GM19463 (cell line): ENCODE data around the gene BOLA2B.
"Not testable (repeated sequence)": the region's sequence is repeated elsewhere in the genome, so short reads cannot be mapped to it uniquely, and the experiment has no call there.

Source experiments
- ATAC-seq: cut with Tn5 transposase; IDR thresholded peaks from one replicate; pipeline ENCODE4 v1.9.1; 2021; ENCODE audit warnings: mild to moderate bottlenecking, moderate library complexity; ENCODE audit not compliant: unreplicated experiment

Gene BOLA2B

DNA sequence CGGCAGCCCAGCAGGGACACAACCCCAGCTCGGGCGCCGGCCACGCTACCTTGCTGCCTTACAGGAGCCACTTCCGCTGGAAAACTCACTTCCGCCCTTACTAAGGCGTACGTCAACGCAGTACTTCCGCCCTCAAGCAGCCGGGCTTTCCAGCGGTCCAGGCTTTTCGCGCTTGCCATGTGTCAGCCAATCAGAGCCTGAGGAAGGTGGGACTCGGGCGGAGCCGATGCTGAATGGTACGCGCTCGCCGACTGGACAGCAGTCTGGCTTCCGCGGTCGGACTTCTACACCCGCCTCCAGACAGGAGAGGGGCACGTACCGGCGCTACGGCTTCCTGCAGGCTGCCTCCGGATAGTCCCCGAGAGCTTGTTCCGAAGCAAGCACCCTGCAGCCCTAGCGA lies at the start of gene BOLA2B, which contains the start of gene SLX1A:
Gene BOLA2B, minus strand, starts transcription at position 52 of the 400 bp plus-strand sequence. CDS start 71 bp downstream, outside the sequence.
Gene SLX1A, plus strand, starts transcription at position 261 of the 400 bp plus-strand sequence. CDS start 210 bp downstream, outside the sequence.
- ATAC-seq = peak; percentile 86

DNA sequence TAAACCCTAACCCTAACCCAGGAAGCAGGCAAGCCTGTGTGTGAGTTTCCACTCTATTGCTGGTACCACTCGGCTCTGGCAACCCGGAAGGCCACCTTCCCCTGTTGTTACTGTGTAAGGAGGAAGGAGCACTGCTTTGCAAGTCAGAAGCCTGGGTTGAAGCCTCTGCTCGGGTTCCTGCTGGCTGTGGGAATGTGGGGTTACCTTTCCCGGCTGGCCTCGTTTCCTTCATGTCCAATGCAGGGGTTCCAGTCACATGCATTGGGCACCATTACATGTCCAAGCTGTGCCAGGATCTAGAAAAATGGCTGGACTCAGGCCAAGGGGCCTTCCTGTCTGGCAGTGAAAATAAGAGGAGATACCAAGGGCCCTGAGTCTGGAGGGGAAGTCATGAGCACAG lies 23.6 kb upstream of the BOLA2B start:
- not testable (repeated sequence) for ATAC-seq

DNA sequence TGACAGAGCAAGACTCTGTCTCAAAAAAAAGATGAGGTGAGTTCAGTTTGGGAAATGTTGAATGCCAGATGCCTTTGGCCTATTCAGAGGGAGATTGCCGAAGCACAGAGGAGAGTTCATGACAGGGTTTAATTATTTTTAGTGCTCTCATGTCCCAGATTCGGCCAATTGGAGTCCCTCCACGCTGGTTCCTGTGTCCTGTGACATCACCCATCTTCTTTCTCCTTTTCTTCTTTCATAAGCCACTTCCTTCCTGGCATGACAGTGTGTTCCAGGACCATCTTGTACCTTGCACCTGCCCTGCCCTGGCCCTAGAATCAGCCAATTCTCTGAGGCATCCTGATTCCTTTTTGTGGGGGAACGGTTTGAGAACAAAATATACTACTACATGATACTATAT lies 17.9 kb upstream of the BOLA2B start:
- not testable (repeated sequence) for ATAC-seq

DNA sequence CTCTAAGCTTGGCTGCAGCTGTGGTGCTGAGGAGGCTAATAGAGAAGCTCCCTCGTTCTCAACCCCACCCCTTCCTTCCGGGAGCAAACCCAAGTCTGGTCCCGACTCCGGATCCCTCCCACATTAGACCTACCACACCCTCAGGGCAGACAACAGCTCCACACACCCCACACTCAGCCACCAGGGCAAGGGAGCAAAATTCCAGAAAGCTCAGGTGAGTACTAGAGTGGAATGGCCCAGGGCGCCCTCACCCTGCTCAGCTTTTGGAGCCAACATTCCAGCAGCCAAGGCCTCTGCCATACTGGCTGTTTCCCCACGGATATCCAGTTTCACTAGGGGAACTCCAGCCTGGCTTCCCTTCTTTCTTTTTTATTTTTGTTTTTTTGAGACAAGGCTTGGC lies 15.6 kb upstream of the BOLA2B start:
- not testable (repeated sequence) for ATAC-seq

DNA sequence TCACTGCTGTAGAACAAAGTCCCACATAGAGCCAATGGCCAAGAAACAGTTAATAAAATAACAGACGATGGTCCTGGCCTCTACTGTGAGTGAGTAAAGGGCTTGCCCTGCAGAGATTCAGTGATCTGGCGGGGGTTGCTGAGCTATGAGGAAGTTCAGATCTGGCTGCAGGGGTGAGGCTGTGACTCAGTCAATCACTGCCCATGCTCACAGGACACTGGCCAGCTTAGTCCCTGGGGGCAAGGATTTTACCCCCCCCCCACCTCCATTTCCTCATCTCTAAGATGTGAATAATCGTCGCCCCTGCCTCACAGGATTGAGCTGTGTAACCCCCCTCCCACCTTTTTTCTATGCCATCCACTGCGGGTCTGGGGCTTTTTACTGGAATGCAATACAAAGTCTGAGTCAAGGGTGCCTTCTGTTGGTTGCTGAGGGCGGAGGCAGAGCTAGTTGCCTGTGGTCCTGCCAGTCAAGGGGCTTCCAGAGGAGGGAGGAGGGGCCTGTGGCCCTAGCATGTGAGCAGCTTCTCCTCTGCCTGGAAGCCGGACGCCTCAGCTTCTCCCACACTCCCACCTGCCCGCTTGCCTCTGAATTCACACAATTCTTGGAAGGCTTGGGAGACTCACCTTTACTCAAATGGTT lies 13.7 kb upstream of the BOLA2B start:
- not testable (repeated sequence) for ATAC-seq

DNA sequence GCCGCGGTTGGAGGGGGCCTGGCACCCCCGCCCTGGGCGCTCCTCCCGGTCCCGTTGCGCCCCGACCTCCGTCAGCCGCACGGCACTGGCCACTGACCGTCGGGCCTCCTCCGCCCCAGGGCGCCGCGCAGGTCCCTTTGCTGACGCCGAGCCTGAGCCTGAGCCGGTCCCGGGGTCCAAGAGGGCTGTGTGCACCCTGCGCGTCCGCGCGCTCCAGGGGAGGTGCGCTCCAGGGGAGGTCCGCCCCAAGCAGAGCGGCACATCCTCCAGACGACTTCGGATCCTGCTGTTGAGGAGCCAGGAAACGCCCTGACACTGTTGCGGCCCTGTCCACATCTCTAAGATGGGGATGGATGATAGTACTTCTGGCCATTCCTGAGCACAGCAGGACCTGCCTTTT lies 12.8 kb upstream of the BOLA2B start:
- ATAC-seq = not testable (repeated sequence)

DNA sequence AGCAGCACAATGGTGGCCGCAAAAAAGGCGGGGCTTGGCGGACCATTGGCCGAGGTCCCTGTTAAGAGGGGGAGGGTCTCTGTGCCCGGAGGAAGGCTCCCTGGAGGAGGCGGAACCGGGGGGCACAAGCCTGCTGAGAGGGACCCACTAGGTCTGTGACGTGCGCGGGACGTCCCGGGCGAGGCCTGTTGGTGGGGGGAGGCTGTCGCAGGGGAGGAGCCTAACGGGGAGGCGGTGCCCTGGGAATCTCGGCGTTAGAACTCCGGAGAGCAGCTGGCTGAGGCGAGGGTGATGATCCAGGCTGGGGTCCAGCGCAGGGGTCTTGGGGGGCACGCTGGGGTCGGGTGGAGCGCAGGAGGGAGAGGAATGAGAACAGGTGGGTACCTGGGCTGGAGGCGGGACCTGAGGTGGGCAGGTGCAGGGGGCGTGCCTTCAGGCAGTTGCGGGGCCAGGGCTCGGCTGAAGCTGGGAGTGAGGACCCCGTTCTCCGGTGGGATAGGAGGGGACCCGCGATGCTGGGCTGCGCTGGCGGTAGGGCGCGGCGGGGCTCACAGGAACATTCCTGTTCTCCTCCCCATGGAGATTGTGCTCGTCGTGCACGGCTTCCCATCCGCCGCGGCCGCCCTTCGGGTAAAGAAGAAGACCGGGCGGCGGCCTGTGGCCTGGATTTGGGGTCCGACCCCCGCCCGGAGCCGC lies 12.2 kb upstream of the BOLA2B start:
- ATAC-seq = not testable (repeated sequence)

DNA sequence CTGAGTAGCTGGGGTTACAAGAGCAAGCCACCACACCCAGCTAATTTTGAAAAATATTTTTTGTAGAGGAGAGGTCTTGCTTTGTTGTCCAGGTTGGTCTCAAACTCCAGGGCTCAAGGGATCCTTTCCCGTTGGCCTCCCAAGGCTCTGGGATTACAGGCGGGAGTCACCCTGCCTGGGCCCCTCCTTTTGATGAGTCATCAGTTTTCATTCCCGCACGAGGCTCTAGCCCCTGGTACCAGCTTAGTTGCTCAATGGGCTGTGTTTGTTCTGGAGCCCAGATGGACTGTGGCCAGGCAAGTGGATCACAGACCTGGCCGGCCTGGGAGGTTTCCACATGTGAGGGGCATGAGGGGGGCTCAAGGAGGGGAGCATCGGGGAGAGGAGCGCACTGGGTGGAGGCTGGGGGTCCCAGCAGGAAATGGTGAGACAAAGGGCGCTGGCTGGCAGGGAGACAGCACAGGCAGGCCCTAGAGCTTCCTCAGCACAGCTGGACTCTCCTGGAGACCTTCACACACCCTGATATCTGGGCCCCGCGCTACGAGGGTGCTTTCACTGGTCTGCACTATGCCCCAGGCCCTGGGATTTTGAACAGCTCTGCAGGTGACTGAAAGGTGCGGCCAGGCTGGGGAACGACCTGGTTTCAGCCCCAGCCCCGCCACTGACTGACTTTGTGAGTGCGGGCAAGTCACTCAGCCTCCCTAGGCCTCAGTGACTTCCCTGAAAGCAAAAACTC lies 6.3 kb upstream of the BOLA2B start:
- not testable (repeated sequence) for ATAC-seq

DNA sequence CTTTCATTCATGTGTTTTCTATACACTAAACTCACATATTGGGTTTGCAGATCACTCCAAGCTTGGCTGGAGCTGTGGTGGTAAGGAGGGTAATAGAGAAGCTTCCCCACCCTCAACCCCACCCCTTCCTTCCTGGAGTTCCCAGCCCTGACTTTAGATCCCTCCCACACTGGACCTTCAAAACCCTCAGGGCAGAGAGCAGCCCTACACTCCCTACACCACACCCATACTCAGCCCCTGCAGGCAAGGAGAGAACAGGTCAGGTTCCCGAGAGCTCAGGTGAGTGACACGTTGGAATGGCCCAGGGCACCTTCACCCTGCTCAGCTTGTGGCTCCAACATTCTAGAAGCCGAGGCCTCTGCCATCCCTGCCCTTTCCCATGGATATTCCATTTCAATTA lies 5.6 kb upstream of the BOLA2B start, which contains the start of gene SULT1A3:
Gene SULT1A3, plus strand, starts transcription at position 207 of the 400 bp plus-strand sequence. CDS start 1,474 bp downstream, outside the sequence.
- not testable (repeated sequence) for ATAC-seq

DNA sequence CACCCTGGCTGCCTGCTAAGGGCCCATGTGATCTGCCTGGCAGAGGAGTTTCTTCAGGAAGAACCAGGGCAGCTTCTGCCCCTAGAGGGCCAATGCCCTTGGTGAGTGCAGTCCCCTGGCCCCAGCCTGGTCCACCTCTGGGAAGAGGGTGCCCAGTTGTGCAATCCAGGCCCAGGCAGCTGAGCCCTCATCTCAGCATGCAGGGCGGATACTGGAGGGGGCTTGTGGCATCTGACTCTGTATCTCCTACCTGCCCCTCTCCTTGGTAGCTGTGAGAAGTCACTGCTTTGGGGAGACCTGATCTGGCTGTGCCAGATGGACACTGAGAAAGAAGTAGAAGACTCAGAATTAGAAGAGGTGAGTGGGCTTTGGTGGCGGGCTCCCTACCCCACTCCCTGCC lies 3.5 kb upstream of the BOLA2B start:
- not testable (repeated sequence) for ATAC-seq

DNA sequence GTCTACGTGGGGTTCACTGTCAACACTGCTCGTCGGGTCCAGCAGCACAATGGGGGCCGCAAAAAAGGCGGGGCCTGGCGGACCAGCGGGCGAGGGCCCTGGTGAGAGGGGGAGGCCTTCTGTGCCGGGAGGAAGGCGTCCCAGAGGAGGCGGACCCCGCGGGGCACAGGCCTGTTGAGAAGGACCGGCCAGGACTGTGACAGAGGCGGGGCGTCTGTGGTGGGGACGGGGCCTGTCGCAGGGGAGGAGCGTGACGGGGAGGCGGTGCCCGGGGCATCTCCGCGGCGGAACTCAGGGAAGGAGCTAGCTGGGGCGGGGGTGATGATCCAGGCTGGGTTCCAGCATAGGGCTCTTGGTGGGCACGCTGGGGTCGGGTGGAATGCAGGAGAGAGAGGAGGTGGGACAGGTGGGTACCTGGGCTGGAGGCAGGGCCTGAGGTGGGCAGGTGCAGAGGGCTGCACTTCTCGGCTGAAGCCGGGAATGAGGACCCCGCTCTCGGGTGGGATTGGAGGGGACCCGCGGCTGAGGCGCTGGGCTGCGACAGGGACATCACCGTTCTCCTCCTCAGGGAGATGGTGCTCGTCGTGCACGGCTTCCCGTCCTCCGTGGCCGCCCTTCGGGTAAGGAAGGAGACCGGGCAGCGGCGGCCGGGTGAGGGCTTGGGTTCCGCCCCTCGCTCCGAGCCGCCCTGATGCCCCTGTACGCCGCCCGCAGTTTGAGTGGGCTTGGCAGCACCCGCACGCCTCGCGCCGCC lies 883 bp upstream of the BOLA2B start:
- peak; percentile 61 for ATAC-seq

DNA sequence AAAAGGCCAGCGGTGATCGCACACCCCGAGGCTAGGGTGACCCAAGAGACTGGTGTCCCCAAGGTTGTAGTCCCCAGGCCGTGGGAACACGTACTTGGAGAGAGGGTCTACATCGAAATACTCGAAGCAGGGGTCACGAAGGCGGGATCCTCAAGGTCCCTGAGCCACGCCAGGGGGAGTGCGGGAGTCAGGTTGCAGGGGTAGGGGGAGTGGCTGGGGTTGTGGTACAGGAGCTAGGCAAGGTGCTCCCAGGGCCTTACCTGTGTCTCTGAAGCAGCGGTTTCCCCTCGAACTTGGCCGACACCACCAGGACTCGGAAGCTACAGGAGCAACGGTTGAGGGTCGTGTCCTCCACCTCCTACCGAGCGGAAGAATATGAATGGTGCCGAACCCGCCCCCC lies 368 bp downstream of the BOLA2B start:
- ATAC-seq = not testable (repeated sequence)

DNA sequence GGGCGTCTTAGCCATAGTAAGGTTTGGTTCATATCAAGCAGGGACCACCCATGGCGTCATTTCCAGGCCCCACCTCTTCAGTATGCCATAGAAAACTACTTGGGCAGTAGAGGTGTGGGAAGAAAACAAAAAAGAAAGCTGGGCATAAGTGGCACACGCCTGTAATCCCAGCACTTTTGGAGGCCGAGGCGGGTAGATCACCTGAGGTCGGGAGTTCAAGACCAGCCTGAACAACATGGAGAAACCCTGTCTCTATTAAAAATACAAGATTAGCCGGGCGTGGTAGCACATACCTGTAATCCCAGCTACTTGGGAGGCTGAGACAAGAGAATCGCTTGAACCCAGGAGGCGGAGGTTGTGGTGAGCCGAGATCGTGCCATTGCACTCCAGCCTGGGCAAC lies 2.3 kb downstream of the BOLA2B start:
- not testable (repeated sequence) for ATAC-seq

DNA sequence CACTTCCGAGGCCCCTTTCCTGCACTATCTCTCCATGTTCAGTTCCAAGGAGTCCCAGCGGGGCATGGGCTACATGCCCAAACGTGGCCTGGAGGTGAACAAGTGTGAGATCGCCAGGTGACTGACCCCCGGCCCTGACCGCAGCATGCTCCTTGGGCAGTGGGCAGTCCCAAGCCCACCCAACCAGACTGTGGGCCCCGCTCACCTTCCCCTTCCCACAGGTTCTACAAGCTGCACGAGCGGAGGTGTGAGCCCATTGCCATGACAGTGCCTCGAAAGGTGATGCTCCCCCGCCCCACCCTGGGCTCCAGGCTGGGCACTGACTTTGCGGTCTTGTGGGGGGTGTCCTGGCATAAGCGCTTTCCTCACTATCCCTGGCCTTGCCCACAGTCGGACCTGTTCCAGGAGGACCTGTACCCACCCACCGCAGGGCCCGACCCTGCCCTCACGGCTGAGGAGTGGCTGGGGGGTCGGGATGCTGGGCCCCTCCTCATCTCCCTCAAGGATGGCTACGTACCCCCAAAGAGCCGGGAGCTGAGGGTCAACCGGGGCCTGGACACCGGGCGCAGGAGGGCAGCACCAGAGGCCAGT lies 5.4 kb downstream of the BOLA2B start:
- ATAC-seq = no peak

DNA sequence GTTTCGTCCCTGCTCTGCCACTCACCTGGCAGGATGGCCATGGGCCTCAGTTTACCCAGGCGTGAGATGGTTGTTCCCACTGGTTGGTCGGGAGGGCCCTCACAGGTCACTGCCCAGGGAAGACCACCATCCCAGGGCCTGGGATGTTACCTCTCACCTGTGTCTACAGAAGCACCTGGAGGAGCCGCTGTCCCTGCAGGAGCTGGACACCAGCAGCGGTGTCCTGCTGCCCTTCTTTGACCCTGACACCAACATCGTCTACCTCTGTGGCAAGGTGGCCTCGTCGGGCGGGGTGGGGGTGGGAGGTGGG lies 6.0 kb downstream of the BOLA2B start:
- ATAC-seq = no peak

DNA sequence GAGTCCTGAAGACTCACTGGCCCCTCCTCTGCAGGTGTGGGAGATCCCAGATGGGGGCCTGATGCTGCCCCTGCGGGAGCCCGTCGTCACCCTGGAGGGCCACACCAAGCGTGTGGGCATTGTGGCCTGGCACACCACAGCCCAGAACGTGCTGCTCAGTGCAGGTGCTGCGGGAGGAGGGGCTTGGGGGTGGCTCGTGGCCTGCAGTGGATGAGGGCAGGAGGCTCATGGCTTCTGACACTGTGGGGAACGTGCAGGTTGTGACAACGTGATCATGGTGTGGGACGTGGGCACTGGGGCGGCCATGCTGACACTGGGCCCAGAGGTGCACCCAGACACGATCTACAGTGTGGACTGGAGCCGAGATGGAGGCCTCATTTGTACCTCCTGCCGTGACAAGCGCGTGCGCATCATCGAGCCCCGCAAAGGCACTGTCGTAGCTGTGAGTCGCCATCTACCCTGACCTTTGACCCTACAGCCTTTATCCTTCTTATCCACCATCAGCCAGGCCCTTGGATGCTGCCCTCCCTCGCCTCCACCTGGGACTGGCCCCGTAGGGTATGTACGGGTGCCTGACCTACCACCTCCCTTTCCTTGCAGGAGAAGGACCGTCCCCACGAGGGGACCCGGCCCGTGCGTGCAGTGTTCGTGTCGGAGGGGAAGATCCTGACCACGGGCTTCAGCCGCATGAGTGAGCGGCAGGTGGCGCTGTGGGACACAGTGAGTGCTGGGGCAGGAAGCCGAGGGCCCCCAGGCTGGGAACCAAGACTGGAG lies 6.5 kb downstream of the BOLA2B start:
- no peak for ATAC-seq

DNA sequence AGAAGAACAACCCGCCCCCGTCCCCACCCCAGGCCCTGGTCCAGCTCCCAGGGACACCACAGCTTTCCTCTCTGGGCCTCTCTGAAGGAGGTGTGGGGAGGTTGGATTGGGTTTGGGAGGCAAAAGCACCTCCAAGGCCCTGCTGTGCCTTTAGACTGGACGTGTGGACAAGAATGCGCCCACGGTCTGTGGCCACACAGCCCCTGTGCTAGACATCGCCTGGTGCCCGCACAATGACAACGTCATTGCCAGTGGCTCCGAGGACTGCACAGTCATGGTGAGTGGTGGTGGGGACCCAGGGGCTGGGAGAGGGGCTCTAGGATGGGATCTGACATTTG lies 7.1 kb downstream of the BOLA2B start:
- no peak for ATAC-seq

DNA sequence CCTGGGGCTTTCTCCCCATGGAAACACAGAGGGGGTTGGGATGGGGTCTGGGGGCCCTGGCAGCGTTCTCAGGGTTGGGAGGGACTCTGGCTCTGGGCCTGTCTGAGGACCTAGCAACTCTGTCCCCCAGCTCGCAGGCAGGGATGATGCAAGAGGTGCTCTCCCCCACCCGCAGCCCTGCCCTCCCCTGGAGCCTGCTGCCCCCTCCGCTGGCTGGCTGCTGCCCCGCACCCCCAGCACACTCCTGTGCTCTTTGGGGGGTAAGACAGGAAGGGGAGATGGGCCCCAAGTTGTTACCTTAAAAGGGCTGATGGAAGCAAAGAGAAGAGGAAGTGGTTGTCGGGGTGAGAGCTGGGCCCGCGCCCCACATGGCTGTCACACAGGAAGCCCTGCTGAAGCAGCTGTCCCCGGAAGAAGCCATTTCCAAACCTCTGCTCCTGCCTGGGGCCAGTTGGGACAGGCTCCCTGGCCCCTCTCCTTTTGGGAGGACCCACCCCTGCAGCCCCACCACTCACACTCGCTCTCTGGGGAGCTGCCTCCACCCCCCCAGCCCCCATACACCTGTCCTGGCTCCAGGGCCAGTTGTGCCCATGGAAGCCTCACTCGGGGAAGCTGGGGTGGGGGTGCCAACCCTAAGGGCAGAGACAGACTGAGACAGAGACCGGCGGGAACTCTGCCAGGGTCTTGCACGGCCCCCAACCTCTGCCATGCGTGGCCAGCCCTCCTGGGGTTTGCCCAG lies 7.6 kb downstream of the BOLA2B start:
- peak; percentile 36 for ATAC-seq
